GM19193 (cell line): ENCODE results near the gene DDX39A.

Source experiments
- POLR2A ChIP-seq: IDR thresholded peaks from 4 replicates; pipeline ENCODE4 v1.6.1; 2011; ENCODE audit not compliant: insufficient read depth, insufficient read length; ENCODE audit errors: extremely low read depth

DDX39A gene

DNA sequence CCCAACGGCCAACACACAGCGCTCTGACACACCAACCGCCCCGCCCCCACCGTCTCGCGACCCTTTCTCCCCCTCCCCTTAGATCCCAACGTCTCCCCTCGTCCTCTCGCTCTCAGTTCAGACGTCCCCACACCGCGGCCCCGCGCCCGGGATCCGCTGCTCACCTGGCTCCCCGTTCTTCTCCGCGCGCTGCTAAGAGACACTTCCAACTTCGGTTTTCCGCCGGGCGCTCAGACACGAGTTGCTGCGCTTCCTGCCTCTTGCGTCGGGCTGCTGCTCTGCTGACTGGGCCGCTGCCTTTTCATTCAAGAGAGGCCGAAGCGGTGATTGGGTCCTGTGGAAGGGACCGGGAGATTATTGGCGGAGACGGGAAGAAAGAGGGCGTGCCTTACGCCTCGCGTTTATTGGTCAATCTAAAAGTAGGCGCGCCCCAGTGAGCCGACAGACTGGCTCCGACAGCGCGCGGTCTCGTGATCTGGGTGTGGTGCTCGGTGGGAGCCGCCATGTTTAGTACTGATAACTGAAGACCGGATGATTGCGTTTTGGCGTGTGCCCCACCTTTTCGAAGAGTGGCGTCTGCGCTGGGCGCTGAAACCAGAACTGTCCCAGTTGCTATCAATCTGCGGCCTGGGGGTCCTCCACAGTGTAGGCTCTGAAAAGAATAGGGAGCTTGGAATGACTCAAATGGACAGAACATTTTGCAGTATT, at the start of gene DDX39A:
Gene DDX39A, minus strand, starts transcription at position 236 of the 708 bp plus-strand sequence. CDS start 6,121 bp downstream, outside the sequence.
- TF ChIP-seq POLR2A: peak; percentile 87

DNA sequence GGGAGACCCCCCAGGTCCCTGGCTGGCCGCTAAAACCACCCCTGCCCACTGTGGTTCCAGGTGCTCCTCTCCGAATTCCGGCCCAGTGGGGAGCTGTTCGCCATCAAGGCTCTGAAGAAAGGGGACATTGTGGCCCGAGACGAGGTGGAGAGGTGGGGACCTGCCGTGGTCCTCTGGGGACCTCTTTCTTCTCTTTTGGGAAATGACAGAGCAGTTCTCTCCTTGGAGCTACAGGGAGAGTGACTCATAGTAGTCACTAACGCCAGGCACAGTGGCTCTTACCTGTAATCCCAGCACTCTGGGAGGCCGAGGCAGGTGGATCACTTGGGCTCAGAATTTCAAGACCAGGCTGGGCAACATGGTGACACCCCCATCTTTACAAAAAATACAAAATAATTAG, 48.7 kb upstream of the DDX39A start:
- TF ChIP-seq POLR2A: no peak

DNA sequence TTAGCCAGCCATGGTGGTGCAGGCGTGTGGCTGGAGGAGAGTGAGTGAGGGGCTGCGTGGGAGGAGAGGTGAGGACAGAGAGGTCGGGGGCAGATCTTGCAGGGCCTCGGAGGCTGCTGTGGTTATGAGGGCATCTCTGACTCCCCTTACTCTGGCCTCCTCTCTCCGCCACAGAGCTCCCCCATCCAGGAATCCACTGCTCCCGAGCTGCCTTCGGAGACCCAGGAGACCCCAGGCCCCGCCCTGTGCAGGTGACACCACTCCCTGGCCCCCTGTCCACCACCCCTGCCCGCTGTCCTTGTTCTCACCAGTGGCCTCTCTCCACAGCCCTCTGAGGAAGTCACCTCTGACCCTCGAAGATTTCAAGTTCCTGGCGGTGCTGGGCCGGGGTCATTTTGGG, 48.2 kb upstream of the DDX39A start:
- TF ChIP-seq POLR2A: no peak

DNA sequence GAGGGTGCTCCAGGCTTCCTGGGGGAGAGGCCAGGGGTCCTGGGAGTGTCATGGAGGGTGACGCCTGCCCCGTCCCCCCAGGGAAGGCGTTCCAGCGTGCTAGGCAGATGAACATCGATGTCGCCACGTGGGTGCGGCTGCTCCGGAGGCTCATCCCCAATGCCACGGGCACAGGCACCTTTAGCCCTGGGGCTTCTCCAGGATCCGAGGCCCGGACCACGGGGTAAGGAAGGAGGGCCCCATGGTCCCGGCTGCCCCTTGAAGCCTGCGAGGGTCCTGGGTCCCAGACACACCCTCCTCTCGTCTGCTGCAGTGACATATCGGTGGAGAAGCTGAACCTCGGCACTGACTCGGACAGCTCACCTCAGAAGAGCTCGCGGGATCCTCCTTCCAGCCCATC, 44.6 kb upstream of the DDX39A start:
- TF ChIP-seq POLR2A: no peak

DNA sequence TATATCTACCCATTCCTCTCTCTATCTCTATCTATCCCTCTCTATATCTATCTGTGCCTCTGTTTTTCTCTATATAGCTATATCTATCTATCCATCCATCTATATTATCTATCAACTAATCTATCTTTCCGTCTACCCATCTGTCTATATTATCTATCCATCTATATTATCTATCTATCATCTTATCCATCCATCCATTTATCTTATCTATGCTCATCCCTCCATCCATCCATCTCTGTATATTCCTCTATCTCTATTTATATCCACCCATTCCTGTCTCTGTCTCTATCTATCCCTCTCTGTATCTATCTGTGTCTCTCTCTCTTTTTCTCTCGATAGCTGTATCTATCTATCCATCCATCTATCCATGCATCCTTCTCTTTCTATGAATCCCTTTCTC, 41.8 kb upstream of the DDX39A start:
- TF ChIP-seq POLR2A: no peak

DNA sequence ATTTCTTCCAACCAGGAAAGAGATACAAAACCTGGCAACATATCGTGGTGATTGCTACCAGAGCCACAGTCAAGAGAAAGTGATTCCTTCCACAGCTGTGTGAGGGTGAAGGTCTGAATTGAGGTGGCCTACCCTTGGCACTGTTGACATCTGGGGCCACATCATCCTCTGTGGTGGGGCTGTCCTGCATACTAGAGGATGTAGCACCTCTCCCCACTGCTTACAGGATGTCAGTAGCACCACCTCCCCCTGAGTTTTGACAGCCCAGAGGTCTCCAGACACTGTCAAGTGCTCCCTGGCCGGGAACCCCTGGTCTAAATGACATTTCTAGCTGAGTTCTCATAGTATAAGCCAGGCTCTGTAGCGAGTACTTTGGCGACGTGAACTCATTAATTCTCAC, 40.6 kb upstream of the DDX39A start:
- no peak for TF ChIP-seq POLR2A

GRCh38 chr19:14450876-14451275, 31.7 kb upstream of the DDX39A start:
- no peak for TF ChIP-seq POLR2A

DNA sequence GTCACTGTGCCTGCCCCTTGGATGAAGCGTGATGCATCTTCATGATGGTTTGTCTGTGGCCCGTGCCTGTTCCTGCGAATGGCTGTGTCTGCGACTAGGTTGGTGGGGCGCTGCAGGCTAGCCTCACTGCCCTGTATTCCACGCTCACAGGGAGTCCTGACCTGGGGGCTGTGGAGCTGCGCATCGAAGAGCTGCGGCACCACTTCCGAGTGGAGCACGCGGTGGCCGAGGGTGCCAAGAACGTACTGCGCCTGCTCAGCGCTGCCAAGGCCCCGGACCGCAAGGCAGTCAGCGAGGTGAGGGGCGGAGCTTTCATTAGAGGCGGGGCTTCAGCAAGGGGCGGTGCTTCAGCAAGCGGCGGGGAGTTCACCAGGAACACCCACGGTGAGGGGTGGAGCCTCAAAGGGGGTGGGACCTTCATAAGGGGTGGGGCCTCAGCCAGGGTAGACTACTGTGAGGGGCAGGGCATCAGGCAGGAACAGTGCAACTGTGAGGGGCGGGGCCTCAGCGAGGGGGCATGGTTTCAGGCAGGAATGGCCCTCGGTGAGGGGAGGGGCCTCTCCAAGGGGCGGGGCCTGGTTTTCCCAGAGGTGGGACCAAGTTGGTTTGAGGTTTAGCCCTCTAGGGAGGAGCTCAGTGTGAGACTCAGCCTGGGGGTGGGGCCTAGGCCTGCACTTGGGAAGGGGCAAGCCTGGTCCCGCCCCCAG, 31.2 kb upstream of the DDX39A start:
- no peak for TF ChIP-seq POLR2A

- no peak for TF ChIP-seq POLR2A
Measured at GRCh38 chr19:14449321-14449720, 30.2 kb upstream of the DDX39A start.

GRCh38 chr19:14446336-14447036, 27.3 kb upstream of the DDX39A start:
- TF ChIP-seq POLR2A: no peak

GRCh38 chr19:14443632-14444216, 24.6 kb upstream of the DDX39A start:
- no peak for TF ChIP-seq POLR2A

GRCh38 chr19:14442891-14443631, 23.9 kb upstream of the DDX39A start:
- no peak for TF ChIP-seq POLR2A

DNA sequence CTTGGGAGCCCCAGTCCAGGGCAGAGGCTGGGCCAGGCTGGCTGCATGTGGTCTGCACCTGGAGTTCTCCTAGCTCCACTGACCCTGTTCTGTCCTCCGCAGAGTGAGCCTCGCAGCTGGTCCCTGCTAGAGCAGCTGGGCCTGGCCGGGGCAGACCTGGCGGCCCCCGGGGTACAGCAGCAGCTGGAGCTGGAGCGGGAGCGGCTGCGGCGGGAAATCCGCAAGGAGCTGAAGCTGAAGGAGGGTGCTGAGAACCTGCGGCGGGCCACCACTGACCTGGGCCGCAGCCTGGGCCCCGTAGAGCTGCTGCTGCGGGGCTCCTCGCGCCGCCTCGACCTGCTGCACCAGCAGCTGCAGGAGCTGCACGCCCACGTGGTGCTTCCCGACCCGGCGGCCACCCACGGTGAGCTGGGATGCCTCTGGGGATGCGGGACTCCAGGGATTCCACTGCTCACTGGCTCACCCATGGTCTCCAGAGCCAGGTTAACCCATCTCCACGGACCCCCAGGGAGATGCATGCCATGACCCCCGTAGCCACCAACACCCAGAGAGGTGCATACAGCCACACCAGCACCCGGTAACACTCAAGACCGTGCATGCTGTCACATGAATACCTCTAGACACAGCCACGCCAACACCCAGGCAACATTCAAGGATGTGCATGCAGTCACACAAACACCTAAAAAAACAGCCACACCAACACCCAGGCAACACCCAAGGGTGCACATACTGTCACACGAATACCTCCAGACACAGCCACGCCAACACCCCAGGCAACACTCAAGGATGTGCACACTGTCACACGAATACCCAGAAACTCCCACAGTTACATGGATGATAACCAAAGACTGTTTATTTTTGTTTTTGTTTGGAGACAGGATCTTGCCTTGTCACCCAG, 22.1 kb upstream of the DDX39A start:
- TF ChIP-seq POLR2A: no peak

DNA sequence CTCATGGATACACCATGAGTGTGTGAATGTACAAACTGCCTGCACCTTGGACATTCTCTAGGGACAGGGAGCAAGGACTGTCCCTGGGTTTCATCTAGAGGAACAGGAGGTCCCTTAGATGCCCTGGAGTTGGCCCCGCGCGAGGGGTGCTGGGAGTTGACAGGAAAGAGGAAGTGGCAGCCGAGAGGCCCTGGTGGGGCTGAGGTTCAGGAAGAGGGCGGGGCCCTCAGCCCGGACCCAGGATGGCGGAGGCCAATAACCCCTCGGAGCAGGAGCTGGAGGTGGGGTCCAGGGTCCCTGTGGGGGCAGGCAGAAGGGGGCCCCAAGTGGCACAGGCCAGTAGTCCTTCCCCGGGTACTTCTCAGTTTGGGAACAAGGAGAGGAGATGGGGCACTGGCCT, 20.9 kb upstream of the DDX39A start:
- TF ChIP-seq POLR2A: peak; percentile 77

DNA sequence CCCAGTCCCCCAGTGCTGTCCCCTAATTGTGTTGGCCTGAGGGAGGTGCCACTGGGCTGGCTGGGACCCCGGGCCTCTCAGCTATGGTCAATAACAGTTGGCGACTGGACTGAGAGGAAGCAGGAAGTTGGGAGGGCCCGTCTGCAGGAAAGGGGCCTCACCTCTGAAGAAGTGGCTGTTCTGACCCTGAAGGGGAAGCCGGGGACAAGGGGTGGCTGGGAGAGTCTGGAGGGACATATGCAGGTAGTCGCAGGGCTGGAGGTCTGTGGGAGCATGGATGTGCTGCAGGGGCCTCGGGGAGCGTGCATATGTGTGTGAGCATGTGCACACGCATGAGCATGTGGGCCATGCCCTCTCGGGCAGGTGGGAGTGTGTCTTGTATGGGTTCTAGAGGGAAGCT, 19.9 kb upstream of the DDX39A start:
- TF ChIP-seq POLR2A: no peak
